Spleen (tissue), 11 donors: Measurements from ENCODE around the gene KSR1. TPM values are rescaled to one million over a fixed set of nuclear protein-coding genes. Genes with fewer than 3 reads are reported as not detected.

Source experiments
- DNase-seq: peaks from one replicate; pipeline ENCODE4 v3.0.0-alpha.2; 2020
- H3K27ac ChIP-seq, 8 donors: fragments of 200-600 bp; sonication (generic) in 7 of 8; 1 replicate in 4 of 8; 2 replicates in 4 of 8; pipeline versions ENCODE4 v1.5.0 to v1.8.0; 2016 to 2021; ENCODE audit warnings: inconsistent platforms in 4 of 8, mild to moderate bottlenecking in 4 of 8, moderate library complexity in 1 of 8
- H3K27me3 ChIP-seq, 7 donors: fragments of 200-600 bp; sonication (generic) in 6 of 7; replicated peaks in 1 of 7; 1 replicate in 4 of 7; 2 replicates in 3 of 7; pipeline versions ENCODE4 v1.5.0 to v1.8.0; 2016 to 2021; ENCODE audit warnings: inconsistent platforms in 3 of 7, mild to moderate bottlenecking in 1 of 7
- H3K36me3 ChIP-seq, 6 donors: fragments of 200-600 bp; sonication (generic) in 5 of 6; 1 replicate in 4 of 6; 2 replicates in 2 of 6; pipeline versions ENCODE4 v1.5.0 to v1.8.0; 2016 to 2021; ENCODE audit warnings: inconsistent platforms in 2 of 6
- H3K4me1 ChIP-seq, 6 donors: fragments of 200-600 bp; sonication (generic) in 5 of 6; 1 replicate in 3 of 6; 2 replicates in 3 of 6; pipeline versions ENCODE4 v1.5.0 to v1.8.0; 2016 to 2021; ENCODE audit warnings: inconsistent platforms in 3 of 6
- H3K4me3 ChIP-seq, 8 donors: fragments of 200-600 bp; sonication (generic) in 7 of 8; 1 replicate in 4 of 8; 2 replicates in 4 of 8; pipeline versions ENCODE4 v1.5.0 to v1.8.0; 2016 to 2021; ENCODE audit warnings: inconsistent platforms in 4 of 8, mild to moderate bottlenecking in 4 of 8, moderate library complexity in 2 of 8
- H3K9me3 ChIP-seq, 8 donors: fragments of 200-600 bp; sonication (generic) in 7 of 8; 1 replicate in 4 of 8; 2 replicates in 4 of 8; pipeline versions ENCODE4 v1.5.0 to v1.8.0; 2016 to 2021; ENCODE audit warnings: inconsistent platforms in 4 of 8
- CTCF ChIP-seq, 11 experiments: fragments of 200-600 bp in 7 of 11; fragments of 450-650 bp in 4 of 11; sonication (generic) in 4 of 11; IDR thresholded peaks in 8 of 11; conservative IDR thresholded peaks in 3 of 11; 1 replicate in 7 of 11; 2 replicates in 4 of 11; pipeline versions ENCODE4 v1.4.0 to v1.8.0; 2016 to 2021; ENCODE audit warnings: antibody characterized with exemption in 11 of 11, inconsistent platforms in 4 of 11, mild to moderate bottlenecking in 1 of 11
- POLR2A ChIP-seq, 3 donors: fragments of 450-650 bp; IDR thresholded peaks; one replicate each; pipeline ENCODE4 v1.5.1; 2017; ENCODE audit warnings: antibody characterized with exemption in 3 of 3, mild to moderate bottlenecking in 1 of 3
- POLR2AphosphoS5 ChIP-seq, 3 donors: sonication (generic); formaldehyde crosslinking; IDR thresholded peaks; one replicate each; pipeline ENCODE4 v1.5.1; 2017; ENCODE audit warnings: antibody characterized with exemption in 3 of 3
- WGBS, 5 donors: extraction: QIAGEN DNeasy Blood & Tissue Kit in 3 of 5; methylation state at CpG; one replicate each; pipeline versions ENCODE4 v1.1.5 to v1.1.7; 2013 to 2018; 5-methylcytosine and 5-hydroxymethylcytosine counted together
- intact Hi-C: fragments of 100-400 bp; cut with DNase I; formaldehyde crosslinking; loops from one replicate; pipeline ENCODE4 v1.15.0; 2023; ENCODE audit warnings: low total_unique reads
- polyA plus RNA-seq, 3 donors: library from polyadenylated mRNA; stranded (reverse); fragments of 200-250 nt; gene quantifications; one replicate each; pipeline ENCODE4 v1.2.1, GENCODE V29; 2013
- total RNA-seq, 7 donors: library from RNA; depleted of rRNA in 3 of 7; stranded (reverse); fragments of >200 nt in 3 of 7; fragmentation: NEBNext Ultra II Directional in 4 of 7; extraction: Animal tissue kit (Norgen Biotek cat#: 25700) in 4 of 7; gene quantifications; one replicate each; pipeline versions ENCODE4 v1.1.0 to v1.2.1, GENCODE V29; 2016 to 2021
- donor health status: healthy with polysubstance abuse.
- donor health status: DM: no; HTN: no; CAD: no; lungs with moderate emphysema.
- donor health status: DM: no; HTN: no; CAD: no.
- donor health status: Bipolar disorder and iron deficiency.
- donor health status: healthy.
- donor health status: DM: no; HTN: no; CAD: no.
- donor health status: DM: yes; HTN: yes; CAD: no.

Gene KSR1
- total and polyA plus RNA-seq, 10 donors = 6.4 to 100 (median 46.0) TPM

DNA sequence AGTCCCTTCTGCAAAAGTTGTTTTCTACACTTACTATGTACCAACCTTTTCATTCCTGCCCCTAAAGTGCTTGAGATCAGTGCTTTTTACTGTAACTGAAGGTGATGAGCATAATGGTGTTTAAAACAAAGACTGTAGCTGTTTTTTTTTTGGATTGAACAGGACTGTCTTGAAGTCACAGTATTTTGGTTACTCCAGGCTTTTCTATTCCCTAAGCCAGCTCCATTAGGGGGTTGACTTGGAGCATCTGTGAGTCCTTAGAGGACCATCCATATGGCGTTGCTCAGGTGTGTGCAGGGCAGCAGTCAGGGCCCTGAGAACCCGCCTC, 145.7 kb downstream of the KSR1 start:
- TF ChIP-seq POLR2A (IDR thresholded peaks at IDR 0.05) = no peak
- TF ChIP-seq POLR2AphosphoS5 (IDR thresholded peaks at IDR 0.05) = no peak
- TF ChIP-seq CTCF (IDR thresholded peaks at IDR 0.05 in 8 of 11, conservative IDR thresholded peaks at IDR 0.05 in 3 of 11) = peak in 3 of 11 experiments; percentile 4 to 60 (median 26)
- intact Hi-C loops = loop anchor here (2.0 to 5.0 kb wide), 3 partner anchors 49 to 365 kb away; no protein-coding TSS in a partner anchor
- Histone ChIP-seq H3K36me3 (peaks cover 0 to 70% (median 47%) of the 10 kb centered on the region in 6 donors), H3K4me3 (no peak overlapping the region), H3K9me3 (no peaks in the 10 kb centered on the region), H3K27ac (no peak overlapping the region), H3K4me1 (peaks cover 0 to 38% (median 23%) of the 10 kb centered on the region in 6 donors), H3K27me3 (no peaks in the 10 kb centered on the region)
- WGBS, 5 donors = 68 to 79% (median 74%) methylated on average over 2 of the region's 2 CpGs
- no peak for DNase-seq

GRCh38 chr17:27602721-27603420, 146.6 kb downstream of the KSR1 start:
- no peak overlapping the region for H3K4me3 ChIP-seq
- H3K27me3 ChIP-seq = no peaks in the 10 kb centered on the region
- H3K9me3 ChIP-seq = no peaks in the 10 kb centered on the region
- 27 to 41% (median 30%) methylated on average over 13 to 15 of the region's 15 CpGs for WGBS, 5 donors
- intact Hi-C loops = loop anchor here (2.0 to 5.0 kb wide), 3 partner anchors 48 to 366 kb away; no protein-coding TSS in a partner anchor
- peak; percentile 91 for DNase-seq
- peak overlapping the region in 3 of 8 donors; percentile 39 to 47 (median 40) for H3K27ac ChIP-seq
- TF ChIP-seq POLR2A (IDR thresholded peaks at IDR 0.05) (no peak), CTCF (IDR thresholded peaks at IDR 0.05 in 8 of 11, conservative IDR thresholded peaks at IDR 0.05 in 3 of 11) (peak; percentile 66 to 96 (median 91))
- H3K36me3 ChIP-seq = peaks cover 0 to 70% (median 48%) of the 10 kb centered on the region in 6 donors
- H3K4me1 ChIP-seq = peaks cover 0 to 38% (median 23%) of the 10 kb centered on the region in 6 donors

GRCh38 chr17:27603421-27603770, 147.1 kb downstream of the KSR1 start:
- Histone ChIP-seq H3K9me3 (no peaks in the 10 kb centered on the region), H3K27me3 (no peaks in the 10 kb centered on the region), H3K4me1 (peaks cover 0 to 38% (median 23%) of the 10 kb centered on the region in 6 donors), H3K36me3 (peaks cover 0 to 70% (median 48%) of the 10 kb centered on the region in 6 donors), H3K27ac (peak overlapping the region in 2 of 8 donors; percentile 40 to 47), H3K4me3 (no peak overlapping the region)
- 75 to 87% (median 81%) methylated on average over 2 of the region's 2 CpGs for WGBS, 5 donors
- no peak for DNase-seq
- TF ChIP-seq CTCF (IDR thresholded peaks at IDR 0.05 in 8 of 11, conservative IDR thresholded peaks at IDR 0.05 in 3 of 11) (peak in 1 of 11 experiments; percentile 12), POLR2A (IDR thresholded peaks at IDR 0.05) (no peak), POLR2AphosphoS5 (IDR thresholded peaks at IDR 0.05) (no peak)
- intact Hi-C loops = loop anchor here (2.0 to 5.0 kb wide), 3 partner anchors 47 to 366 kb away; no protein-coding TSS in a partner anchor
